Colonic mucosa (tissue), 4 donors: Measurements from ENCODE around the gene GNA15. TPM values are rescaled to one million over a fixed set of nuclear protein-coding genes. Genes with fewer than 3 reads are reported as not detected.
A peak's percentile ranks its signal among the peaks of the same experiment; 100 is the strongest.
"Not testable (repeated sequence)": the region's sequence is repeated elsewhere in the genome, so short reads cannot be mapped to it uniquely, and the experiment has no call there.

Source experiments
- DNase-seq: peaks from one replicate; pipeline ENCODE4 v3.0.0-alpha.2; 2020
- H3K27ac ChIP-seq: fragments of 200-600 bp; one replicate; pipeline ENCODE4 v1.8.0; 2021
- H3K27me3 ChIP-seq: fragments of 200-600 bp; one replicate; pipeline ENCODE4 v1.8.0; 2021
- H3K36me3 ChIP-seq: fragments of 200-600 bp; one replicate; pipeline ENCODE4 v1.8.0; 2021
- H3K4me1 ChIP-seq: fragments of 200-600 bp; one replicate; pipeline ENCODE4 v1.8.0; 2021; ENCODE audit warnings: mild to moderate bottlenecking
- H3K4me3 ChIP-seq: fragments of 200-600 bp; one replicate; pipeline ENCODE4 v1.8.0; 2021
- H3K9ac ChIP-seq, 2 donors: one replicate each; pipeline ENCODE4 v1.7.0; 2013; ENCODE audit warnings: control low read depth in 2 of 2, low read depth in 2 of 2, low read length in 2 of 2
- H3K9me3 ChIP-seq: fragments of 200-600 bp; one replicate; pipeline ENCODE4 v1.8.0; 2021
- CTCF ChIP-seq: fragments of 200-600 bp; IDR thresholded peaks from one replicate; pipeline ENCODE4 v1.8.0; 2022; ENCODE audit warnings: antibody characterized with exemption, mild to moderate bottlenecking
- intact Hi-C: fragments of 100-400 bp; cut with DNase I; formaldehyde crosslinking; loops from one replicate; pipeline ENCODE4 v1.14.1; 2022
- total RNA-seq, 2 donors: library from RNA; stranded (reverse); fragmentation: NEBNext Ultra II Directional in 1 of 2; extraction: Animal tissue kit (Norgen Biotek cat#: 25700) in 1 of 2; gene quantifications; one replicate each; pipeline ENCODE4 v1.2.1, GENCODE V29; 2021
- donor health status: healthy.
- donor health status: DM: no; HTN: no; CAD: no.
- donor health status: DM: no; HTN: no; CAD: no.

The GNA15 gene
- total RNA-seq, 2 donors from 2014 or later: 1.6 to 6.6 TPM

- Histone ChIP-seq H3K9me3 (no peaks in the 10 kb centered on the region), H3K4me1 (no peaks in the 10 kb centered on the region), H3K27me3 (no peaks in the 10 kb centered on the region), H3K36me3 (no peaks in the 10 kb centered on the region), H3K4me3 (no peak overlapping the region), H3K9ac (no peak overlapping the region), H3K27ac (no peak overlapping the region)
- DNase-seq: no peak
- no peak for TF ChIP-seq CTCF
- intact Hi-C loops: no loop called here
Measured at GRCh38 chr19:3153286-3154230, 17.7 kb downstream of the GNA15 start.

GRCh38 chr19:3154447-3154846 lies 18.6 kb downstream of the GNA15 start:
- H3K4me1 ChIP-seq, H3K9me3 ChIP-seq, DNase-seq, H3K36me3 ChIP-seq, H3K27me3 ChIP-seq, H3K4me3 ChIP-seq, H3K9ac ChIP-seq, intact Hi-C loops: not testable (repeated sequence)
- peak overlapping the region; percentile 36 for H3K27ac ChIP-seq

- peak; percentile 49 for DNase-seq
- no peaks in the 10 kb centered on the region for H3K4me1 ChIP-seq
- H3K9ac ChIP-seq: peak overlapping the region in 1 of 2 donors; percentile 50
- TF ChIP-seq CTCF: no peak
- no peaks in the 10 kb centered on the region for H3K27me3 ChIP-seq
- intact Hi-C loops: no loop called here
- H3K9me3 ChIP-seq: no peaks in the 10 kb centered on the region
- H3K36me3 ChIP-seq: no peaks in the 10 kb centered on the region
- H3K27ac ChIP-seq: peak overlapping the region; percentile 36
- H3K4me3 ChIP-seq: no peak overlapping the region
Measured at GRCh38 chr19:3154957-3155736, 19.3 kb downstream of the GNA15 start.

- H3K4me1 ChIP-seq: no peaks in the 10 kb centered on the region
- intact Hi-C loops: no loop called here
- no peaks in the 10 kb centered on the region for H3K9me3 ChIP-seq
- no peak for DNase-seq
- TF ChIP-seq CTCF: no peak
- no peak overlapping the region for H3K4me3 ChIP-seq
- no peak overlapping the region for H3K9ac ChIP-seq
- H3K36me3 ChIP-seq: no peaks in the 10 kb centered on the region
- H3K27ac ChIP-seq: no peak overlapping the region
- no peaks in the 10 kb centered on the region for H3K27me3 ChIP-seq
Measured at GRCh38 chr19:3157096-3157845, 21.4 kb downstream of the GNA15 start.

GRCh38 chr19:3159565-3159964 lies 23.7 kb downstream of the GNA15 start:
- H3K27ac ChIP-seq: no peak overlapping the region
- no peak overlapping the region for H3K4me3 ChIP-seq
- no peaks in the 10 kb centered on the region for H3K36me3 ChIP-seq
- TF ChIP-seq CTCF: no peak
- DNase-seq: no peak
- intact Hi-C loops: no loop called here
- no peaks in the 10 kb centered on the region for H3K9me3 ChIP-seq
- H3K4me1 ChIP-seq: no peaks in the 10 kb centered on the region
- H3K27me3 ChIP-seq: no peaks in the 10 kb centered on the region
- H3K9ac ChIP-seq: no peak overlapping the region
